ENCODE results near the gene CHRM3. TPM values are rescaled to one million over a fixed set of nuclear protein-coding genes. Genes with fewer than 3 reads are reported as not detected.

The CHRM3 gene
- polyA plus RNA-seq, 2 of the 4 experiments (the other 2 are of a cell fraction) = 0.01 to 0.03 TPM

DNA sequence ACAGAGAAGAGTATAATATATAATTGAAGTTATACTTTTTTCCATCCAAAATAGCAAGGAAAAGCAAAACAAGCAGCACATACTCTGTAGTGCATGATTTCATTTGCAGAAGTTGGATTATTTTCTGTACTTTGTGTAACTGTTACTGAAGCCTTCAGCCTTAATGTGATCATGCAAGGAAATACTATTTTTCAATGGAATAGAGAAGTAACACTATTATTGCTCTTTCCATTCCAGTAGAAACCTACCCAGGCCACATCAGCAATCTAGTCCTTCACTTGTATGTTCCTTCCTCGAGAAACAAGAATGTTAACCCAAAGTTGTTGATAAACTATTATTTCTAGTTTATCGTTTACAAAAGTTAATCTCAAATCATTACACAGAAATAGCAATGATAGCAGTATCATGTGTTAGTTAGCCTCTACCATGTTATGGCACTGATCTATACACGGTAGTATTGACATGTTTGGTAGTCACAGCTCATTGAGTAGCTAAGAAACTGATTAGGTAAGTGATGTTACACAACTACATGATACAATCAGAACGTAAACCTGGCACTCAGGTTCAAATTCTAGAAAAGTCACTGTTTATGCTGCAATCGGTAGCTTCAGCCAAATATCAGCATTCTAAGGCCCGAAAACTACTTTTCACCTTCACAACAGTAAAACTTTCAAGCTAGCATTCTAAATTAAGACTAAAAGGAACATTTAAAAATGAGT is 37.6 kb upstream of the CHRM3 start:
- no peaks in the 10 kb centered on the region for H3K4me1 ChIP-seq
- H3K4me2 ChIP-seq = no peak overlapping the region
- no peak overlapping the region for H3K4me3 ChIP-seq
- TF ChIP-seq MAX (IDR thresholded peaks at IDR 0.05) = no peak
- TF ChIP-seq PHF8 (IDR thresholded peaks at IDR 0.05; ENCODE audit: borderline replicate concordance, low read depth) = no peak
- no peak for TF ChIP-seq KDM5A (IDR thresholded peaks at IDR 0.05)
- no peak for TF ChIP-seq BHLHE40 (IDR thresholded peaks at IDR 0.05; ENCODE audit: low read depth, low read length)
- TF ChIP-seq SMC3 (IDR thresholded peaks at IDR 0.05) = no peak
- TF ChIP-seq HOXB5 (CRISPR knock-in tag; IDR thresholded peaks at IDR 0.05) = no peak
- TF ChIP-seq BCL3 (IDR thresholded peaks at IDR 0.05) = no peak
- no peak for TF ChIP-seq HDAC2 (IDR thresholded peaks at IDR 0.05)
- no peak for TF ChIP-seq HOXB13 (CRISPR knock-in tag; IDR thresholded peaks at IDR 0.05; ENCODE audit: low read depth)
- TF ChIP-seq RAD21 (conservative IDR thresholded peaks at IDR 0.05 in 1 of 2, IDR thresholded peaks at IDR 0.05 in 1 of 2) = no peak
- TF ChIP-seq MAFK (IDR thresholded peaks at IDR 0.05; ENCODE audit: partially characterized antibody) = no peak
- no peak for TF ChIP-seq HEYL (CRISPR knock-in tag; IDR thresholded peaks at IDR 0.05)
- no peak for DNase-seq (ENCODE audit: low read depth in 1 of 2, low spot score in 1 of 2)
- ATAC-seq = no peak
- FAIRE-seq = no peak
- POLR2A ChIA-PET = no interaction called here
- WGBS (ENCODE audit: missing lambda C conversion rate) = 16% methylated on average over 6 of the region's 6 CpGs
- no peak overlapping the region for H3K27ac ChIP-seq
- no peaks in the 10 kb centered on the region for H3K9me3 ChIP-seq
- CTCF ChIA-PET = interaction anchor here (0.6 kb wide), 1 partner anchor 130 kb away, joined by 3 read pairs; no protein-coding TSS in a partner anchor

DNA sequence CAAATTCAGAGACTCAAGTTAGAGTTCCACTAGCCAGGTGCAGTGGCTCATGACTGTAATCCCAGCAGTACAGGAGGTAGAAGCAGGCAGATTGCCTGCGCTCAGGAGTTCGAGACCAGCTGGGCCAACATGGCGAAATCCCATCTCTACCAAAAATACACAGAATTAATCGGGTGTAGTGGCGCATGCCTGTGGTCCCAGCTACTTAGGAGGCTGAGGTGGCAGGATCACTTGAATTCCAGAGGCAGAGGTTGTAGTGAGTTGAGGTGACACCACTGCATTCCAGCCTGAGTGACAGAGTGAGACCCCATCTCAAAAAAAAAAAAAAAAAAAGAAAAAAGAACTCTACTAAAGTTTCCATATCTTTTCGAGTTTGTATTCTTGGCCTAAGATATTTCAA is 36.7 kb upstream of the CHRM3 start:
- 41% methylated on average over 6 of the region's 6 CpGs for WGBS (ENCODE audit: missing lambda C conversion rate)
- DNase-seq (ENCODE audit: low read depth in 1 of 2, low spot score in 1 of 2) = no peak
- no peaks in the 10 kb centered on the region for H3K4me1 ChIP-seq
- H3K9me3 ChIP-seq = no peaks in the 10 kb centered on the region
- H3K27ac ChIP-seq = no peak overlapping the region
- no peak overlapping the region for H3K4me2 ChIP-seq
- POLR2A ChIA-PET = interaction anchor here (0.7 kb wide), 1 partner anchor 1723 kb away, joined by 7 read pairs; no protein-coding TSS in a partner anchor
- TF ChIP-seq FOXS1 (CRISPR knock-in tag; IDR thresholded peaks at IDR 0.05) (no peak), RARB (CRISPR knock-in tag; IDR thresholded peaks at IDR 0.05) (no peak), POLR2AphosphoS2 (conservative IDR thresholded peaks at IDR 0.05; ENCODE audit: low read length) (no peak), HMGXB4 (CRISPR knock-in tag; IDR thresholded peaks at IDR 0.05; ENCODE audit: borderline replicate concordance) (no peak), CBX8 (IDR thresholded peaks at IDR 0.05) (no peak), SREBF2 (IDR thresholded peaks at IDR 0.05) (no peak)
- H3K4me3 ChIP-seq = no peak overlapping the region
- ATAC-seq = no peak
- CTCF ChIA-PET = interaction anchor here (0.6 kb wide), 1 partner anchor 129 kb away, joined by 3 read pairs; no protein-coding TSS in a partner anchor
- FAIRE-seq = no peak

DNA sequence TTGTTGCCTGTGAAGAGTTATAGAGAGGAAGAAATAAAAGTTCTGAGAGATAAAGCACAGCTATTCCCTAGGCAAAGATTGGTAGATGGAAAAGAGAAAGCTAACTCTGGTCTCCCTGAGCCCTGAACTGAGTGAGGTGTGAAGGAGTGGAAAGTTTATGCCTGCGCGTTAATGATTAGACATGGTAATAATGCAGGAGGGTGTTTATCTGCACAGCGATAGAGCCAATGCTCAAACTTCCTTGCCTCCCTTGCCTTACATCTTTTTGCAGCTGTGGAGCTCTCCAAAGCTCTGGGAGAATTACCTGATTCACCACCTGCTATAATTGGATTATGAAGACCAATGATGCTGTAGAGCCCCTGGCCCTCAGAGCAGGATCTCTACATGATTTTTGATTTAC is 32.8 kb upstream of the CHRM3 start:
- no peak for DNase-seq (ENCODE audit: low read depth in 1 of 2, low spot score in 1 of 2)
- no peak overlapping the region for H3K27ac ChIP-seq
- TF ChIP-seq BCL3 (IDR thresholded peaks at IDR 0.05) (no peak), EHF (CRISPR knock-in tag; IDR thresholded peaks at IDR 0.05) (no peak), HOXB13 (CRISPR knock-in tag; IDR thresholded peaks at IDR 0.05; ENCODE audit: low read depth) (no peak), GATA3 (IDR thresholded peaks at IDR 0.05; ENCODE audit: borderline replicate concordance) (no peak), TP53 (CRISPR knock-in tag; IDR thresholded peaks at IDR 0.05) (no peak), RNF2 (IDR thresholded peaks at IDR 0.05; ENCODE audit: borderline replicate concordance, low read depth) (no peak), TFCP2L1 (CRISPR knock-in tag; IDR thresholded peaks at IDR 0.05) (no peak), HOXB5 (CRISPR knock-in tag; IDR thresholded peaks at IDR 0.05) (no peak), CBX8 (IDR thresholded peaks at IDR 0.05) (no peak)
- TF ChIP-seq, protein P1, sequence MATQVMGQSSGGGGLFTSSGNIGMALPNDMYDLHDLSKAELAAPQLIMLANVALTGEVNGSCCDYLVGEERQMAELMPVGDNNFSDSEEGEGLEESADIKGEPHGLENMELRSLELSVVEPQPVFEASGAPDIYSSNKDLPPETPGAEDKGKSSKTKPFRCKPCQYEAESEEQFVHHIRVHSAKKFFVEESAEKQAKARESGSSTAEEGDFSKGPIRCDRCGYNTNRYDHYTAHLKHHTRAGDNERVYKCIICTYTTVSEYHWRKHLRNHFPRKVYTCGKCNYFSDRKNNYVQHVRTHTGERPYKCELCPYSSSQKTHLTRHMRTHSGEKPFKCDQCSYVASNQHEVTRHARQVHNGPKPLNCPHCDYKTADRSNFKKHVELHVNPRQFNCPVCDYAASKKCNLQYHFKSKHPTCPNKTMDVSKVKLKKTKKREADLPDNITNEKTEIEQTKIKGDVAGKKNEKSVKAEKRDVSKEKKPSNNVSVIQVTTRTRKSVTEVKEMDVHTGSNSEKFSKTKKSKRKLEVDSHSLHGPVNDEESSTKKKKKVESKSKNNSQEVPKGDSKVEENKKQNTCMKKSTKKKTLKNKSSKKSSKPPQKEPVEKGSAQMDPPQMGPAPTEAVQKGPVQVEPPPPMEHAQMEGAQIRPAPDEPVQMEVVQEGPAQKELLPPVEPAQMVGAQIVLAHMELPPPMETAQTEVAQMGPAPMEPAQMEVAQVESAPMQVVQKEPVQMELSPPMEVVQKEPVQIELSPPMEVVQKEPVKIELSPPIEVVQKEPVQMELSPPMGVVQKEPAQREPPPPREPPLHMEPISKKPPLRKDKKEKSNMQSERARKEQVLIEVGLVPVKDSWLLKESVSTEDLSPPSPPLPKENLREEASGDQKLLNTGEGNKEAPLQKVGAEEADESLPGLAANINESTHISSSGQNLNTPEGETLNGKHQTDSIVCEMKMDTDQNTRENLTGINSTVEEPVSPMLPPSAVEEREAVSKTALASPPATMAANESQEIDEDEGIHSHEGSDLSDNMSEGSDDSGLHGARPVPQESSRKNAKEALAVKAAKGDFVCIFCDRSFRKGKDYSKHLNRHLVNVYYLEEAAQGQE (IDR thresholded peaks at IDR 0.05) = no peak
- WGBS (ENCODE audit: missing lambda C conversion rate) = 19% methylated on average over 3 of the region's 3 CpGs
- H3K4me1 ChIP-seq = no peaks in the 10 kb centered on the region
- no peak overlapping the region for H3K4me2 ChIP-seq
- ATAC-seq = no peak
- no peak overlapping the region for H3K4me3 ChIP-seq
- CTCF ChIA-PET = interaction anchor here (0.9 kb wide), 1 partner anchor 27 kb away, joined by 3 read pairs; no protein-coding TSS in a partner anchor
- POLR2A ChIA-PET = no interaction called here
- no peak for FAIRE-seq
- H3K9me3 ChIP-seq = no peaks in the 10 kb centered on the region

Data from A549 (cell line).